Measurements from ENCODE around the gene NT5E. TPM values are rescaled to one million over a fixed set of nuclear protein-coding genes. Genes with fewer than 3 reads are reported as not detected.

Gene NT5E
- total RNA-seq, 1 donor: 593 TPM

DNA sequence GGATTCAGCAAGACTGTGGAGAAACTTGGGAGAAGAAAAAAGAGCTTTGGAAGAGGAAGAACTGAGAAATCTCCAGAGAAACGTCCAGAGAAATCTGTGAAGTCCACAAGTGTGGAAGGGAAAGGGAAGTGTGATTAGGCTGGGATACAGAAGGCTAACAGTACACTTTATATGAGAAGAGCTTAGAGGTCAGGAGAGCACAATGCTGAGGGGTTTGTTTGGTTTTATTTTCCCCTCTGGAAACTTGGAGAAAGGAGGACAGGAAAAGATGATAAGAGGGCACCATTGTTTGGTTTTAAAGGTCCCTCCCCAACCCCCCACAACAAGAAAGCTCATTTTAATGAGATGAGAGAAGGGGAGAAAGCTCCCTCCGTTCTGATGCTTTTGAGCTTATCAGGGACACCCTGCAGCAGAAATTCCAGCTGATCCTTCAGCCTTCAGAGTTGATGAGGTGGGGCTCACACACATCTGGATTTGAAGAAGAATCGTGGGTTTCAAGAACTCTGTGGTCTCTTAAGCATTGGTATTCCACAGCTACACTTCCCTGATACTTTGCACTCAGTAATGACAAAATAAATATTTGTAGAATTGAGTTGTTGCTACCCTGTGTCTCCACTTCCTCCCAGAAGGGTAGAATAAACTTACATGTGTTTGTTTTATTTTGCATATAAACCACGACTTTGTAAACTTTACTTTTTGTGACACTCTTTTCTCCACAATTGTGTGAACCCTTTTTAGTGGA lies 1.9 kb downstream of the NT5E start:
- H3K4me3 ChIP-seq (ENCODE audit: low read depth, low read length): peak overlapping the region; percentile 69
- TF ChIP-seq, protein P1, sequence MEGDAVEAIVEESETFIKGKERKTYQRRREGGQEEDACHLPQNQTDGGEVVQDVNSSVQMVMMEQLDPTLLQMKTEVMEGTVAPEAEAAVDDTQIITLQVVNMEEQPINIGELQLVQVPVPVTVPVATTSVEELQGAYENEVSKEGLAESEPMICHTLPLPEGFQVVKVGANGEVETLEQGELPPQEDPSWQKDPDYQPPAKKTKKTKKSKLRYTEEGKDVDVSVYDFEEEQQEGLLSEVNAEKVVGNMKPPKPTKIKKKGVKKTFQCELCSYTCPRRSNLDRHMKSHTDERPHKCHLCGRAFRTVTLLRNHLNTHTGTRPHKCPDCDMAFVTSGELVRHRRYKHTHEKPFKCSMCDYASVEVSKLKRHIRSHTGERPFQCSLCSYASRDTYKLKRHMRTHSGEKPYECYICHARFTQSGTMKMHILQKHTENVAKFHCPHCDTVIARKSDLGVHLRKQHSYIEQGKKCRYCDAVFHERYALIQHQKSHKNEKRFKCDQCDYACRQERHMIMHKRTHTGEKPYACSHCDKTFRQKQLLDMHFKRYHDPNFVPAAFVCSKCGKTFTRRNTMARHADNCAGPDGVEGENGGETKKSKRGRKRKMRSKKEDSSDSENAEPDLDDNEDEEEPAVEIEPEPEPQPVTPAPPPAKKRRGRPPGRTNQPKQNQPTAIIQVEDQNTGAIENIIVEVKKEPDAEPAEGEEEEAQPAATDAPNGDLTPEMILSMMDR (IDR thresholded peaks at IDR 0.05; ENCODE audit: insufficient read depth, low read depth, low read length): no peak
- peak; percentile 57 for DNase-seq (ENCODE audit: low read depth)

DNA sequence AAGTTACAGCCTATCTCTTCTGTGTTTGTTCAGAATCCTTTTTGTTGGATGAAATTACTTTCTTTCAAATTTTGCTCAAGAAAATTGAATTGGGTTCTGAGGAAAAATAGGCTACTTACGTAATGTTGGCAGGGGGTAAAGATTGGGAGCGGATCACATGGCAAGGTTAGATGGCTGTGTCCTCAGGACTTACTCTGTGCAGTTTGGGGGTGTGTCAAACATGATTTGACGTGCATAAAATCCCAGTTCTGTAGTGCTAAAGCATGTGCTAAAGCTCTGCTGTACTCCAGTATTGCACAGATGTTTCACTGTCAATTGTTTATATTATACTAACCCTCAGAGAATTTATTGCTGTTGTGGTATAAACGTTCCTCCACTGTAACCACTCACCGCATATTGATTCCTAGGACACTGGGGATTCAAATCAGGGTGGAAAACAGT lies 2.6 kb downstream of the NT5E start:
- DNase-seq (ENCODE audit: low read depth): peak; percentile 97
- peak overlapping the region; percentile 69 for H3K4me3 ChIP-seq (ENCODE audit: low read depth, low read length)
- TF ChIP-seq, protein P1 (IDR thresholded peaks at IDR 0.05; ENCODE audit: insufficient read depth, low read depth, low read length): no peak

DNA sequence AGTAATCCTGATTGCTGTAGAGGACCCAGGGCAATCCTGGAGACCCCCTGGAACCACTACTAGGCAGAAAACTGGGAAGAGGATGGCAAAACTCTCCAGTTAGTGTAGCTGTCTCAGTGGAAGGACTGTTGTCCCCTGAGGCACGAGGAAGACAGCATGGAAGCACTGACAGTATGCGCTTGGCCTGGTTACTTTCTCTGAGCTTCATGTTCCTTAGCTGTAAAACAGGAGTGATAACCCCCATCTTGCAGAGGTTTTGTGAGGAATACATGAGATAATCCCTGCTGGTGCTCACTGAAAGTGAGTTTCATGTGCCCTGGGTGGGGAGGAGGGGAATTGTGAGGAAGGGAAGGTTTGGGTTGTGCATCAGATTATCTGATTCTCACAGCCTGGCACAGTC lies 3.2 kb downstream of the NT5E start:
- DNase-seq (ENCODE audit: low read depth): peak; percentile 55
- TF ChIP-seq, protein P1 (IDR thresholded peaks at IDR 0.05; ENCODE audit: insufficient read depth, low read depth, low read length): no peak
- H3K4me3 ChIP-seq (ENCODE audit: low read depth, low read length): peak overlapping the region; percentile 69

DNA sequence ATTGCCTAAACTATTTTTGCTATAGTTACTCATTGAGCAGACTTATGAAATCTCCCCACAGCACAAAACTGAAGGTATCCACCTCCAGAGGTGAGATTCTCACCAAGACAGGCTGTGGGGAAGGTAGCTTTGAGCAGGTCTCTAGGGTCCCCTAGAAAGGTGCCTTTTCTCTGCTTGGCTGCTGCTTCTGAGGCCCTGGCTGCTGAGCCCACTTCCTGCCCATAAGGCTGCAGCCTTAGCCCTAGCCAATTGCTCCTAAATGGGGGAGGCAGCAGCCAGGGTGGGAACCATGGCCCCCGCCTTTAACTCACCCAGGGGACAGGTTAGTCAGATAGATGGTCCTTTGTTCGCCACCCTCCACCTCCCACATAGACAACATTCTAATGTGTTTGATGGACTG lies 3.6 kb downstream of the NT5E start:
- TF ChIP-seq, protein P1 (IDR thresholded peaks at IDR 0.05; ENCODE audit: insufficient read depth, low read depth, low read length): no peak
- H3K4me3 ChIP-seq (ENCODE audit: low read depth, low read length): peak overlapping the region; percentile 69
- no peak for DNase-seq (ENCODE audit: low read depth)

DNA sequence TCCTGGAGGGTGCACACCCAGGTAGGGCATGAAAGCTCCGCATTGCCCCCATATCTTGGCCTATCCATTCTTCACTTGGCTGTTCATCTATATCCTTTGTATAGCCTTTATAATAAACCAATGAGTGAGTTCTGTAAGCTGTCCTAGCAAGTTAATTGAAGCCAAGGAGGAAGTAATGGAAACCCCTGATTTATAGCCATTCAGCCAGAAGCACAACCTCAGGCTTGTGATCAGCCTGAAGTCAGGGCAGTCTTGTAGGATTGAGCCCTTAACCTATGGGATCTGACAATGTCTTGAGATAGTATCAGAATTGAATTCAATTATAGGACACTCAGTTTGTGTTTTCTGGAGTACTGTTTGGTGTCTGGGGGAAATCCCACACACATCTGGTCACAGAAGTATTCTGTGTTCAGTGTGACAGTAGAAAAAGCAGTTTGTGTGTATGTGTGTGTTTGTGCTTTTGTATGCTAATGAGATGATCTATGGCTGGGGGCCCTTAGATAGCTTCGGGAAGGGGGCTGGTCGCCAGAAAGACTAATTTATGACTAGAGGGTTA lies 5.7 kb downstream of the NT5E start:
- no peak for DNase-seq (ENCODE audit: low read depth)
- no peak overlapping the region for H3K4me3 ChIP-seq (ENCODE audit: low read depth, low read length)
- TF ChIP-seq, protein P1 (IDR thresholded peaks at IDR 0.05; ENCODE audit: insufficient read depth, low read depth, low read length): no peak

DNA sequence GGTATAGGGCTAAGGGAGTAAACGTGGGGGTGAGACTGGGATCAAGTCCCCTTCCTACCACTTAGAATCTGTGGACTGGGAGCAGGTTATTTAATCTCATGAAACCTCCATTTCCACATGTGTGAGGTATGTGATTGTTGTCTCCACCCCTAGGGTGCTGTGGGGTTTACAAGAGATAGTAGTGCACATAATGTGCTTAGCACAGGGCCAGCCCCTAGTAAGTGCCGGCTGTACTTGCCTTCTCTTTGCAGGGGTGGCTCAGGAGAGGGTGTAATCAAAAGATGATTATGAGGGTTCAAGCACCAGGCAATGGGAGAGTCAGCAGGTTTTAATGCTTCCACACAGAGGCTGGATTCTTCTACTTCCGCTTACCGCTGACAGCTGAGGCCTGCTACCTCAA lies 6.9 kb downstream of the NT5E start:
- no peak overlapping the region for H3K4me3 ChIP-seq (ENCODE audit: low read depth, low read length)
- DNase-seq (ENCODE audit: low read depth): no peak
- TF ChIP-seq, protein P1 (IDR thresholded peaks at IDR 0.05; ENCODE audit: insufficient read depth, low read depth, low read length): no peak

All from fibroblast of villous mesenchyme (primary cell).